Endothelial cell (in vitro differentiated cells): ENCODE data around the gene STARD7. TPM values are rescaled to one million over a fixed set of nuclear protein-coding genes. Genes with fewer than 3 reads are reported as not detected.
A peak's percentile ranks its signal among the peaks of the same experiment; 100 is the strongest.

Source experiments
- DNase-seq: peaks from one replicate; pipeline ENCODE4 v3.0.0; 2021; ENCODE audit warnings: low spot score
- H3K27ac Mint-ChIP-seq: one replicate; pipeline ENCODE4 v1.8.0; 2021; ENCODE audit warnings: mixed read lengths, inconsistent platforms; ENCODE audit not compliant: unreplicated experiment
- H3K27me3 Mint-ChIP-seq: one replicate; pipeline ENCODE4 v1.8.0; 2021; ENCODE audit warnings: mild to moderate bottlenecking, moderate library complexity, mixed read lengths, inconsistent platforms; ENCODE audit not compliant: unreplicated experiment
- H3K36me3 Mint-ChIP-seq: one replicate; pipeline ENCODE4 v1.8.0; 2021; ENCODE audit warnings: mild to moderate bottlenecking, low read depth, mixed read lengths, inconsistent platforms; ENCODE audit not compliant: unreplicated experiment
- H3K4me1 Mint-ChIP-seq: one replicate; pipeline ENCODE4 v1.8.0; 2021; ENCODE audit warnings: mild to moderate bottlenecking, mixed read lengths, inconsistent platforms; ENCODE audit not compliant: unreplicated experiment
- H3K4me3 Mint-ChIP-seq: one replicate; pipeline ENCODE4 v1.8.0; 2021; ENCODE audit warnings: mild to moderate bottlenecking, mixed read lengths, inconsistent platforms; ENCODE audit not compliant: unreplicated experiment
- H3K9me3 Mint-ChIP-seq: one replicate; pipeline ENCODE4 v1.8.0; 2021; ENCODE audit warnings: mixed read lengths, inconsistent platforms; ENCODE audit not compliant: unreplicated experiment
- CTCF ChIP-seq: fragments of 200-600 bp; sonication (generic); IDR thresholded peaks from one replicate; pipeline ENCODE4 v1.5.0; 2021; ENCODE audit warnings: antibody characterized with exemption; ENCODE audit not compliant: unreplicated experiment
- total RNA-seq: library from RNA; stranded (reverse); fragmentation: NEBNext Ultra II Directional; extraction: Animal tissue kit (Norgen Biotek cat#: 25700); gene quantifications from one replicate; pipeline ENCODE4 v1.2.1, GENCODE V29; 2021; ENCODE audit not compliant: unreplicated experiment

Gene STARD7
- total RNA-seq, 1 donor from 2014 or later, result 83.4 TPM

DNA sequence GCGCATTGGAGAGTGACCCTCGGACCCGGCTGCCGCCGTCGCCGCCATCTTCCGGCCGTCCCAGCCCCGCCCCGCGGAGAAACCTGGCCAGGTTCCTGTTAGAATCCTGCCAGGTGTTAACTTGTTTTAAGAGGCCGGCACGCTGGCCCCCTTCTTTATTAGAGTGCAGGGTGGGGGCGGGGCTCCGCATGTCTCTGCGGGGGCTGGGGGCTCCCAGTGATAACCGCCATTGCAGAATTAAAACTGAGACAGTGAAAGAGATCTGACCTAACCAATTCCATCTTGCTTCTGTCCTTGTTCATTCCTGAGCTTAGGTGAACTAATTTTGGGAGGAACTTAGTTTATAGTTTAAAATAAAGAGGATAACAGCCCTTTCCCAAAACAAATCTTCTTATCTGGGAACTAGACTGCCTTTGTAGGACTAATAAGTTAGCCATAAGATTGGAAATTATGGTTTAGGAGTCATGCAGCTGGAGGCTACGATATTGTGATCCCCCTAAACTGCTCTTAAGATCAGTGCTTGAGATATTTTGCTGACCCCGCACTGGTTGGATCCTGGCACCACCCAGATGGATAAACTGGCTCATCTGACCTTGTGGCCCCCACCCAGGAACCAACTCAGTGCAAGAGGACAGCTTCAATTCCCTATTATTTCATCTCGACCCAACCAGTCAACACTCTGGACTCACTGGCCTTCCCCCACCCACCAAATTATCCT, 543 bp upstream of the STARD7 start:
- peak; percentile 14 for TF ChIP-seq CTCF
- Mint-ChIP-seq H3K4me1 (peaks cover 39% of the 10 kb centered on the region), H3K4me3 (peak overlapping the region; percentile 89), H3K27ac (peak overlapping the region; percentile 72), H3K9me3 (no peaks in the 10 kb centered on the region), H3K36me3 (peaks cover 5% of the 10 kb centered on the region), H3K27me3 (peaks cover 6% of the 10 kb centered on the region)
- DNase-seq, result no peak

DNA sequence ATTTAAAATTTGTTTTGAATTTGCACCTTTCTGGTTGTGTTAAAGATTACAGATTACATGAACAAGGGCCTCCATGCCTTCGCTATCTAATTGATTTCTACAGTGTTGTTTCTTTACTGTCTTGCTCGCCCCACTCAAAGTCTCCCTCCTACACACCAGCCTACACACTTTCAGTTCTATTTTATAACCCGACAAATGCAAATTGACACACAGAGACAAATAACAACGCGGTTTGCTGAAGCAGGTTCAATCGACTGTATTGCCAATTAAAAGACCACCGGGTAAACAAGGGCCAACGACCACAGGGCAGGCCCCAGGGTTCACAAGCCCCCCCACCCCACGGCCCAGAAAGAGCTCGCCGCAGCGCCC, 869 bp downstream of the STARD7 start:
- peaks cover 39% of the 10 kb centered on the region for H3K4me1 Mint-ChIP-seq
- DNase-seq, result no peak
- no peaks in the 10 kb centered on the region for H3K9me3 Mint-ChIP-seq
- H3K4me3 Mint-ChIP-seq, result peak overlapping the region; percentile 100
- H3K36me3 Mint-ChIP-seq, result peaks cover 5% of the 10 kb centered on the region
- no peak for TF ChIP-seq CTCF
- peak overlapping the region; percentile 90 for H3K27ac Mint-ChIP-seq
- H3K27me3 Mint-ChIP-seq, result peaks cover 6% of the 10 kb centered on the region

DNA sequence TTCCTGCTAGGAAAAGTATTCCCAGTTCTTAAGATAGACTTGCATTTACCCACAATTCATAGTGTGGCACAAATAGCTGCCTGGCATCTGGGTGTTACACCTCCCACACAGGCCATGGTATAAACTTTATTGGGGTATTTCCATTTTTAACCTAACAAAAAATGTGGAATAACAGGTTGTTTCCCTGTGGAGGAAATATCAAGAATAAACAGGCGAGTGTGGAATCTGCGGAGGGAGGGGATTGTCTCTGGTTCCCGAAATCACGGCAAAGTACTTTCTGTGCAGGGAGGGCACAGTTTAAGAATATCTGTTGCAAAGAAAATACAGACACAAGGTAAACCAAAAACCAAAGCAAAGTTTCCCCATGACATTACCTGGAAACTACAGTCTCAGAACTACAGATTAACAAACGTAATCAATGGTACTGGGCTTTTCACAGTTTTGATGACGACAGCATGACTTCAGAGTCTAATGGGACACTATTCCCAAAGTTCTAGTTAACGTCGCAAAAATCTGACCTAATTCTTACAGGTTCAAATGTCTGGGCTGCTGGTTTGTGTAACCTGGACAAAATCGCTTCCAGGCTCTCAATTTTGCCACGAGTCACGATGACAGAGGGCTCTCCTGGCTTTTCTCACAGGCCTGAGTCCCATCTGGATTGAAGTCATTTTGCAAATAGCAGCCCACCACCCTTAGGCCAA, 1.4 kb downstream of the STARD7 start:
- Mint-ChIP-seq H3K9me3 (no peaks in the 10 kb centered on the region), H3K4me3 (peak overlapping the region; percentile 100), H3K27me3 (peaks cover 8% of the 10 kb centered on the region), H3K27ac (peak overlapping the region; percentile 90), H3K36me3 (peaks cover 5% of the 10 kb centered on the region), H3K4me1 (peaks cover 39% of the 10 kb centered on the region)
- no peak for DNase-seq
- no peak for TF ChIP-seq CTCF

DNA sequence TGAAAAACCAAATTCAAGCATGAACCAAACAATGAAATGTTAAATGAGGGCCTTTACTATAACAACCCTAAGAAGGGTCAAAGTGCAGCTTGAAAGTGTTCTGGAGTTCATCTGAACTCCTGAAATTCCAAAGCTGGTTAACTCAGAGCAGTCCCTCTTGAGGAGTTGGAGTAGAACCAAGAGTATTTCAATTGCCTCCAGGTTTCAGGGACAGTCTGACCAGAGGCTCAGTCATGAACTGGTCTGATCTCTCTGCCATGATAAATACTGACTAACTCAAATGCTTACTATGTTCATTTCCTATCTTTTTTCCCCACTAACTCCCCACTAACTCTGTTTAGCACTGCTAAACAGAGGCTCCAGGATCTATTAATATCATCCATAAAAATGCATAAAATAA, 2.7 kb downstream of the STARD7 start:
- DNase-seq, result no peak
- no peaks in the 10 kb centered on the region for H3K9me3 Mint-ChIP-seq
- H3K4me3 Mint-ChIP-seq, result peak overlapping the region; percentile 78
- peaks cover 39% of the 10 kb centered on the region for H3K4me1 Mint-ChIP-seq
- peaks cover 8% of the 10 kb centered on the region for H3K27me3 Mint-ChIP-seq
- TF ChIP-seq CTCF, result no peak
- H3K27ac Mint-ChIP-seq, result no peak overlapping the region
- peaks cover 5% of the 10 kb centered on the region for H3K36me3 Mint-ChIP-seq
